ENCODE measurements around the gene C7orf25.

DNA sequence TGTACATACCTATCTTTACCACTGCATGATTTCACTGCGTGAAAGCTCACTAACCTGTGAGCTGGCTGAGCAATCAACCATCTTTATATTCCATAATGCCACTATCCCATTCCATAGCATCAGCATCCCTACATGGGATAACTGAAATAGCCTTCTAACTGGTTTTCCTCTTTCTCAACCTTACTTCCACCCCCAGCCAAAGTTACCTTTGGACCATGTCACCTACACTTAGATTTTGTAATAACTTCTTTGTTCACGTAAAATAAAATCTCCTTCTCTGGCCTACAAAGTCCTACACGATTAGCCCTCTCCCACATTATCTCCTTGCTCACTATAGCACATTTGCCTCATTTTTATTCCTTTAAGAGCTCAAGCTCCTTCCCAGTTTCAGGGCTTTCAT lies 17.6 kb upstream of the C7orf25 start:
- TF ChIP-seq, protein P1, sequence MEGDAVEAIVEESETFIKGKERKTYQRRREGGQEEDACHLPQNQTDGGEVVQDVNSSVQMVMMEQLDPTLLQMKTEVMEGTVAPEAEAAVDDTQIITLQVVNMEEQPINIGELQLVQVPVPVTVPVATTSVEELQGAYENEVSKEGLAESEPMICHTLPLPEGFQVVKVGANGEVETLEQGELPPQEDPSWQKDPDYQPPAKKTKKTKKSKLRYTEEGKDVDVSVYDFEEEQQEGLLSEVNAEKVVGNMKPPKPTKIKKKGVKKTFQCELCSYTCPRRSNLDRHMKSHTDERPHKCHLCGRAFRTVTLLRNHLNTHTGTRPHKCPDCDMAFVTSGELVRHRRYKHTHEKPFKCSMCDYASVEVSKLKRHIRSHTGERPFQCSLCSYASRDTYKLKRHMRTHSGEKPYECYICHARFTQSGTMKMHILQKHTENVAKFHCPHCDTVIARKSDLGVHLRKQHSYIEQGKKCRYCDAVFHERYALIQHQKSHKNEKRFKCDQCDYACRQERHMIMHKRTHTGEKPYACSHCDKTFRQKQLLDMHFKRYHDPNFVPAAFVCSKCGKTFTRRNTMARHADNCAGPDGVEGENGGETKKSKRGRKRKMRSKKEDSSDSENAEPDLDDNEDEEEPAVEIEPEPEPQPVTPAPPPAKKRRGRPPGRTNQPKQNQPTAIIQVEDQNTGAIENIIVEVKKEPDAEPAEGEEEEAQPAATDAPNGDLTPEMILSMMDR (IDR thresholded peaks at IDR 0.05): no peak
- no peak for TF ChIP-seq POLR2AphosphoS5 (IDR thresholded peaks at IDR 0.05; ENCODE audit: low read depth, low read length)
